HepG2 (cell line): ENCODE results near the gene FCN1.

ENCODE experiments used
- CBFB ChIP-seq: sonication (generic); formaldehyde crosslinking; IDR thresholded peaks from 2 replicates; pipeline ENCODE4 v1.4.0; 2020; ENCODE audit warnings: missing genetic modification reagents
- CEBPB ChIP-seq: IDR thresholded peaks from 2 replicates; pipeline ENCODE4 v1.6.1; 2011; ENCODE audit warnings: low read depth, low read length, improper control_type of control experiment, borderline replicate concordance
- HDAC6 ChIP-seq: fragments of 200-600 bp; sonication (generic); IDR thresholded peaks from 2 replicates; pipeline ENCODE4 v1.7.0; 2017; ENCODE audit warnings: mild to moderate bottlenecking, antibody characterized with exemption, low read length, low read depth
- MAFG ChIP-seq: sonication (generic); formaldehyde crosslinking; IDR thresholded peaks from 2 replicates; pipeline ENCODE4 v1.5.1; 2020; ENCODE audit warnings: mild to moderate bottlenecking, missing genetic modification reagents
- NBN ChIP-seq: fragments of 450-650 bp; conservative IDR thresholded peaks from 2 replicates; pipeline ENCODE4 v1.6.1; 2017
- NPAS2 ChIP-seq: sonication (generic); formaldehyde crosslinking; IDR thresholded peaks from 2 replicates; pipeline ENCODE4 v1.8.0; 2022; ENCODE audit warnings: mild to moderate bottlenecking, missing genetic modification reagents, borderline replicate concordance
- TAF1 ChIP-seq: sonication (generic); formaldehyde crosslinking; IDR thresholded peaks from 2 replicates; pipeline ENCODE4 v1.4.0; 2020; ENCODE audit warnings: missing genetic modification reagents
- ZNF224 ChIP-seq: sonication (generic); formaldehyde crosslinking; IDR thresholded peaks from 2 replicates; pipeline ENCODE4 v1.5.0; 2020; ENCODE audit warnings: mild to moderate bottlenecking, missing genetic modification reagents

GRCh38 chr9:134869554-134870300 is 48.0 kb downstream of the FCN1 start:
- TF ChIP-seq NBN (no peak), MAFG (CRISPR knock-in tag) (no peak), NPAS2 (CRISPR knock-in tag) (no peak), CBFB (CRISPR knock-in tag) (no peak), CEBPB (no peak), ZNF224 (no peak), TAF1 (CRISPR knock-in tag) (no peak), HDAC6 (no peak)
